GM20000 (cell line): ENCODE data around the gene HIPK1.

Source experiments
- DNase-seq: peaks from one replicate; pipeline ENCODE4 v3.0.0; 2012; ENCODE audit warnings: low spot score
- CTCF ChIP-seq: IDR thresholded peaks from 2 replicates; pipeline ENCODE4 v1.5.1; 2012; ENCODE audit warnings: mild to moderate bottlenecking, control low read depth; ENCODE audit errors: extremely low read depth, missing control alignments

Gene HIPK1

GRCh38 chr1:113983391-113983790, 54.3 kb downstream of the HIPK1 start:
- no peak for TF ChIP-seq CTCF

DNA sequence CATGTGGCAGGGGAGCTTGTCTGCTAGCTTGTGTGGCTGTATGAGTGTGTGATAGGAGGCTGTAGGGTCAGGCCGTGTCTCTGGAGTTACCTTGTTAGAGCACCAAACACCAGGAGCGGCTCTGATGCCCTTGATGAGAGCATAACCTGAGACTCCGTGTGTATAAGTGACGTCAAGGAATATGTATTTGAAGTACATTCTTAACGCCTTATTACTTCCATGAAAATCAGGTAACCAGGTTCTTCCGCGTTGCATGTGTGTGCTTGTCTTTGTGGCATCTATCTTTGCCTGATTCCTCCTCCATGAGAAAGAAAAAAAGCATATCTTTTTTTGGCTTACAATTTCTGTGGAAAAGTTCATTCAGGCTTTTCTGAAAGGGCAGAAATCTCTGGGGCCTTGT, 54.7 kb downstream of the HIPK1 start:
- no peak for TF ChIP-seq CTCF
- no peak for DNase-seq

More at GRCh38 chr1:113983391-113983790, 54.3 kb downstream of the HIPK1 start:
- no peak for DNase-seq

DNA sequence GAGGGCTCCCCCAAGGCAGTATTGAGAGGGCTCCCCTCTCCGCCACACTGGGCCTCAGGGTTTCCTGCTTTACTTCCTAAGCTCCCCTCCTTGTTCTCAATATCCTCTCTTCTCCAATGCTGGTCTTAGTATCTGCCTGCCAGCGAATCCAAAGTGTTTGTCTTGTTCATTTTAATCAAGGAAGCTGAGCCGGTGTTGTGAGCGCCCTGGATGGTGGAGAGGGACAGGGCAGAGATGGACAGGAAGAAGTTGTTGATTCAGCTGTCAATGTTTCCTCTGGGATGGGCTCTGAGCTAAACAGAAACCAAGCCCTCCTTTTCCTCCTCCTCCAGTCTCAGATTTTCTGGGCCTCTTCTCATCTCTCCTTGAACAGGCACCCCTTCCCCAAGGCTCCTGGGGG, 55.6 kb downstream of the HIPK1 start:
- no peak for TF ChIP-seq CTCF
- no peak for DNase-seq

- no peak for TF ChIP-seq CTCF
- DNase-seq: no peak
These were observed 57.7 kb downstream of the HIPK1 start for GRCh38 chr1:113986802-113987201.

- DNase-seq: no peak
- no peak for TF ChIP-seq CTCF
These were observed 58.1 kb downstream of the HIPK1 start for GRCh38 chr1:113987259-113987658.

DNA sequence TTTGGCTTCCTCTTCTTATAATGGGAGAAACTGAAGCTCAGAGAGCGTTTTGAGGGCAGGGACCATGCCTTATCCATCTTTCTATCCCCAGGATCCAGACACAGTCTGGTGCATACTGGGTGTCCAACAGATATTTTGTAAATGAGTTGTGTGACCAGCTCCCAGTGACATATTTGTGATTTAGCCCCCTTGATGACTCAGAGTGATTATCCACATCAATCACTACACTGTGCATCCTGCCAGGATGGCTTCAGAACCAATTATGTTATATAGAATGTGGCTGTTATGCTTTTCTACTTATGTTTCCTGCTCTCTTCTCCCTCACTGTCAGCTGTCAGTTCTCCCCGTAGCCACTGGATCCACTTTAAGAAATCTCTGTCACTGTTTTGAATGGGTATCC, 61.4 kb downstream of the HIPK1 start:
- no peak for TF ChIP-seq CTCF
- DNase-seq: no peak

GRCh38 chr1:113990961-113991360, 61.8 kb downstream of the HIPK1 start:
- no peak for DNase-seq
- TF ChIP-seq CTCF: no peak
